ENCODE results near the gene BCL2.

- TF ChIP-seq CTCF (IDR thresholded peaks at IDR 0.05; ENCODE audit: low read depth, low read length) (no peak), EZH2phosphoT487 (IDR thresholded peaks at IDR 0.05; ENCODE audit: low read depth) (no peak)
Observed at GRCh38 chr18:63089041-63089440, 230.5 kb downstream of the BCL2 start.
